Thoracic aorta (tissue), 2 donors: ENCODE data around the gene EMILIN2. TPM values are rescaled to one million over a fixed set of nuclear protein-coding genes. Genes with fewer than 3 reads are reported as not detected.

Experiments
- ATAC-seq: fragments of 150-250 bp; one replicate; pipeline ENCODE4 v1.8.0; 2017; ENCODE audit warnings: low read depth; ENCODE audit not compliant: insufficient number of reproducible peaks, low FRiP score
- DNase-seq: peaks from one replicate; pipeline ENCODE4 v3.0.0-alpha.2; 2020; ENCODE audit warnings: low spot score
- H3K27ac ChIP-seq, 2 donors: fragments of 200-600 bp; sonication (generic); 1 replicate in 1 of 2; 2 replicates in 1 of 2; pipeline ENCODE4 v1.5.1; 2016; ENCODE audit warnings: mild to moderate bottlenecking in 2 of 2, moderate library complexity in 2 of 2
- H3K27me3 ChIP-seq: fragments of 200-600 bp; sonication (generic); replicated peaks from 2 replicates; pipeline ENCODE4 v1.6.0; 2016; ENCODE audit warnings: mild to moderate bottlenecking; ENCODE audit not compliant: insufficient read depth
- H3K36me3 ChIP-seq: fragments of 200-600 bp; sonication (generic); one replicate; pipeline ENCODE4 v1.5.1; 2016
- H3K4me1 ChIP-seq, 2 donors: fragments of 200-600 bp; sonication (generic); 1 replicate in 1 of 2; 2 replicates in 1 of 2; pipeline versions ENCODE4 v1.5.1 to v1.6.0; 2016; ENCODE audit warnings: low read depth in 2 of 2, mild to moderate bottlenecking in 1 of 2; ENCODE audit not compliant: control insufficient read depth in 1 of 2
- H3K4me3 ChIP-seq: fragments of 200-600 bp; sonication (generic); 2 replicates; pipeline ENCODE4 v1.5.1; 2016; ENCODE audit warnings: mild to moderate bottlenecking
- H3K9me3 ChIP-seq: fragments of 200-600 bp; sonication (generic); 2 replicates; pipeline ENCODE4 v1.5.1; 2016
- CTCF ChIP-seq: fragments of 200-600 bp; sonication (generic); IDR thresholded peaks from one replicate; pipeline ENCODE4 v1.5.1; 2019; ENCODE audit warnings: antibody characterized with exemption
- total RNA-seq, 2 donors: library from RNA; depleted of rRNA; stranded (reverse); fragments of >200 nt; gene quantifications; one replicate each; pipeline versions ENCODE4 v1.1.0 to v1.2.3, GENCODE V29; 2016

The EMILIN2 gene
- total RNA-seq, 2 donors from 2014 or later = 22.6 to 27.4 TPM

GRCh38 chr18:2884706-2885285 is 38.0 kb downstream of the EMILIN2 start:
- TF ChIP-seq CTCF = no peak
- peaks cover 9 to 20% of the 10 kb centered on the region in 2 donors for H3K4me1 ChIP-seq
- no peak for DNase-seq
- H3K9me3 ChIP-seq = no peaks in the 10 kb centered on the region
- no peak overlapping the region for H3K4me3 ChIP-seq
- H3K27ac ChIP-seq = no peak overlapping the region
- no peaks in the 10 kb centered on the region for H3K36me3 ChIP-seq
- ATAC-seq = no peak
- no peaks in the 10 kb centered on the region for H3K27me3 ChIP-seq

GRCh38 chr18:2887470-2887869 is 40.7 kb downstream of the EMILIN2 start:
- no peaks in the 10 kb centered on the region for H3K36me3 ChIP-seq
- no peak overlapping the region for H3K4me3 ChIP-seq
- no peak for TF ChIP-seq CTCF
- peaks cover 0 to under 1% of the 10 kb centered on the region in 2 donors for H3K4me1 ChIP-seq
- DNase-seq (no peak), ATAC-seq (no peak)
- no peak overlapping the region for H3K27ac ChIP-seq
- no peaks in the 10 kb centered on the region for H3K9me3 ChIP-seq
- no peaks in the 10 kb centered on the region for H3K27me3 ChIP-seq

GRCh38 chr18:2889761-2890192 is 43.0 kb downstream of the EMILIN2 start:
- Histone ChIP-seq H3K4me1 (peaks cover 0 to 12% of the 10 kb centered on the region in 2 donors), H3K36me3 (no peaks in the 10 kb centered on the region), H3K9me3 (no peaks in the 10 kb centered on the region), H3K27ac (no peak overlapping the region), H3K4me3 (no peak overlapping the region), H3K27me3 (no peaks in the 10 kb centered on the region)
- no peak for TF ChIP-seq CTCF
- DNase-seq (no peak), ATAC-seq (no peak)

GRCh38 chr18:2890606-2891005 is 43.8 kb downstream of the EMILIN2 start:
- DNase-seq (no peak), ATAC-seq (no peak)
- Histone ChIP-seq H3K36me3 (no peaks in the 10 kb centered on the region), H3K9me3 (no peaks in the 10 kb centered on the region), H3K27me3 (no peaks in the 10 kb centered on the region), H3K27ac (no peak overlapping the region), H3K4me1 (peaks cover 0 to 12% of the 10 kb centered on the region in 2 donors), H3K4me3 (no peak overlapping the region)
- TF ChIP-seq CTCF = no peak

GRCh38 chr18:2891526-2892431 is 45.0 kb downstream of the EMILIN2 start:
- Histone ChIP-seq H3K27me3 (no peaks in the 10 kb centered on the region), H3K4me3 (no peak overlapping the region), H3K4me1 (peaks cover 0 to 12% of the 10 kb centered on the region in 2 donors), H3K36me3 (no peaks in the 10 kb centered on the region), H3K27ac (no peak overlapping the region), H3K9me3 (no peaks in the 10 kb centered on the region)
- no peak for TF ChIP-seq CTCF
- DNase-seq = no peak
- no peak for ATAC-seq
